ENCODE results near the gene PLEKHN1.

The PLEKHN1 gene

GRCh38 chr1:929712-930632 is 36.3 kb upstream of the PLEKHN1 start:
- DNase-seq, result no peak

GRCh38 chr1:930633-931138 is 35.6 kb upstream of the PLEKHN1 start:
- DNase-seq, result no peak

GRCh38 chr1:931380-932172 is 34.7 kb upstream of the PLEKHN1 start:
- DNase-seq, result no peak

GRCh38 chr1:932173-932510 is 34.1 kb upstream of the PLEKHN1 start:
- DNase-seq, result no peak

DNA sequence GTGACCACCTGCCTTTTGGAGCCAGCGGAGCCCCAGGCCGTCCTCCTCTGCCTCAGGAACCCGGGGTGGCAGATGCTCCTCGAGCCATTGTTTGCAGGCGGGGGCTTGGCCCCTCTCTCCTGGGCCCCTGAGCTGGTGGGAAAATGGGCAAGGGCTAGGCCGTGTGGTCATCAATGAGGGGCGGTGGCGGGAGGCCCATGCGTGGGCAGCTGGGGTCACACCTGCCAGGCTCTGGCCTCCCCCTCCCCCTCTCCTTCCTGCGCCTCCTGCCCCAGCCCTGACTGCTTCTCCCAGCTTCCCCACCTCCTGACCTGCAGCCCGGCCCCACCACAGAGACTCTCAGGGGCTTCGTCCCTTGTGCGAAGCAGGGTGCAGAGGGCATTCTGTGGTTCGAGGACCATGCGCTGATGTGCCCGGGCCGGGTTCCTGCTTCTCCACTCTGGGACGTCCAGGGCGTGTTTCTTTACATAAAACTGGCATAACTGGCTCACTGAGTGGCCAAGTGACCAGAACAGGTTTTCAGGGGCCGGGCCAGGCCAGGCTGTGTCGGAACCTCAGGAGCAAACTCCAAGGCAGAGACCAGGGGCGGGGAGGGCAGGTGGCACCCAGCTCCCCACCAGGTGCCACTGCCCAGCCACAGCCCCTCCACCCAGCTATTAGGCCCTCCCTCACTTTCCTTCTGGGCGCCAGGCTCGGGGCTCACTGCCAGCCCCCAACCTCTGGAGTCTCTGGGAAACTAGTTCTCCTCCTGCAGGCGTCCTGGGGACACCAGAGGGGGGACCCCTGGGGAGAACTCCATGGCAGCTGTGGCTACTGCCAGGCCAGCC is 33.3 kb upstream of the PLEKHN1 start:
- no peak for DNase-seq

DNA sequence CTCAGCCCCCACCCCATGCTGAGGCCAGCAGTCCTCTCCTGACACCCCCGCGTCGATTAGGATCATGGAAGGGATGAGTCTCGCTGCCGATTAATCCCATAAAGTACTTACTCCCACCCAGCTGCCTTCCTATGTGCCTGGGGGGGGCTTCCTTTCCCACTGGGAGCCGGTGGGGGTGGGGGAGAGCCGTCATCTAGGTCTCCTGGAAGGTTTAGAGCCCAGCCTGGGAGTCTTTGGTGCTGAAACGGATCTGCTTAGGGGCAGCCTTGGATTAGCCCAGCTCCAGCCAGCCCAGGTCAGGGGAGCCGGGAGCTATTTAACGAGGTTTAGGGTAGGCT is 32.7 kb upstream of the PLEKHN1 start:
- no peak for DNase-seq

DNA sequence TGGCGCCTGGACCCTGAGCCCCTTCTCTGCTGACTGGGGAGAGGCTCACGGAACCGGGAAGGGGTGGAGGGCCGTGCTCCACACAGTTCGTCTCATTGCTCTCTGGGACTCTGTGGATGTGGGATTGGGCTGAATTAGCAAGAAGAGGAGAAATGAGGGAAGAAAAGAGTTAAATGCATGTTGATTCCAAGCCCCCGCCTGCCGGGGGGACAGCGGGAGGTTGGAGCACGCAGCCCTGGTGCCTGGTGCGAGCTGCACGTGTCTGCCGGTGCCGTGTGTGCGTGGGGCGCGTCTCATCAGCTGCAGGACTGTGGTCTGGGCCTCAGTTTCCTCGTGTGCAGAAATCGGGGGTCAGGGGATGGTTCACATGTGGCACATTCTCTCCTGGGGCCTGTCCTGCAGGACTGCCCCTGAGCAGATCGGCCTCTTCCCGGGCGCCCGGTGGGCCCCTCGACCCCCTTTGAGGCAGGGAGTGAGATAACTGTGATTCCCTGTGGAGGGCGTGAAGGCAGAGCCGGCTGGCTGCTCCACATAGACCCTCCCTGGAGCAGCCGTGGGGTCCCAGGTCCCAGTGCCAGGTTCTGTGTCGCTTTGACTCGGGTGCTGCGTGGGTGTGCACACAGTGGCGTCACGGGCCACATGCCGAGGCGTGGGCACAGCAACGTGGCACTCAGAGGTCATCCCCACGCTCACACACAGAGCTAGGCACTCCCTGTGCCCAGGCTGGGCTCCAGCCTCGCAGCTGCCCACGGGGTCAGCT is 31.1 kb upstream of the PLEKHN1 start:
- no peak for DNase-seq

DNA sequence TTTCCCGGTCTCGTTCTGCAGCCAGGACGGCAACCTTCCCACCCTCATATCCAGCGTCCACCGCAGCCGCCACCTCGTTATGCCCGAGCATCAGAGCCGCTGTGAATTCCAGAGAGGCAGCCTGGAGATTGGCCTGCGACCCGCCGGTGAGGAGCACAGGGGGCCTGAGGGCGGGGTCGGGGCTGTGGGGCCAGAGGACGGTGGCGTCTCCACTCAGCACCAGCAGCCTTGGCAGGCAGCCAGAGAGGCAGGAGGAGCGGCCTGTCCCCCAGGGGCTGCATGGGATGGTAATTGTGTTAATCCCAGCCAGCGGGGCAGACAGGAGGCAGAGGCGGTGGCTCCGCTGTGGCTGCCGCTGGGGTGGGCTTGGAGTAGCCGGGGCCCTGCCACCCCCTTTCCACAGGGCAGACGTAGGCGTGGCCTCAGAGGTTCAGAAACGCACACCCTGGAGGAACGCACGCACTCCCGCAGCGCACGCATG is 30.5 kb upstream of the PLEKHN1 start:
- DNase-seq, result no peak

GRCh38 chr1:936348-937264 is 29.7 kb upstream of the PLEKHN1 start:
- no peak for DNase-seq

- DNase-seq, result no peak
Observed at GRCh38 chr1:937521-937920, 28.8 kb upstream of the PLEKHN1 start.

GRCh38 chr1:938088-938683 is 28.1 kb upstream of the PLEKHN1 start:
- DNase-seq, result no peak

DNA sequence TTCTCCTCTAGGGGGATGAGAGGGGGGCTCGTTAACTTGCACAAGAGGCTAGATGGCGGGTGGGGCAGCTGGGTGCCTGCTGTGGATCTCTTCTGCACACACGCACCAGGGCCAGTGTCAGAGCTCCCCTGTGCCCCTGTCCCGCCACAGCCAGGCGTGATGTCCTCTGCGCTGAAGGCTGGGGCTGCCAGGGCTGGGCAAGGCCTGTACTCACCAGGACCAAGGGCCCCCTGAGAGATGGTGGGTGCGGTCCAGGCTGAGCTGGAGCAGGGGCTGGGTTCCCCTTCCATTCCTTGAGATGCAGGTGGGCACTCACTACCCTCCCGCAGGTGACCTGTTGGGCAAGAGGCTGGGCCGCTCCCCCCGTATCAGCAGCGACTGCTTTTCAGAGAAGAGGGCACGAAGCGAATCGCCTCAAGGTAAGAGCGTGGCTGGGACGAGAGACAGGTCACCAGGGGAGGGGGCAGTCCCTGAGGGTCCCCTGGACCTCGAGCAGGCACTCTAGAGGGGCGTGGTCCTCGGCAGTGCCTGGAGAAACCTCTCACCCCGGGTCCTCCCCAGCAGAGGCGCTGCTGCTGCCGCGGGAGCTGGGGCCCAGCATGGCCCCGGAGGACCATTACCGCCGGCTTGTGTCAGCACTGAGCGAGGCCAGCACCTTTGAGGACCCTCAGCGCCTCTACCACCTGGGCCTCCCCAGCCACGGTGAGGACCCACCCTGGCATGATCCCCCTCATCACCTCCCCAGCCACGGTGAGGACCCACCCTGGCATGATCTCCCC is 27.4 kb upstream of the PLEKHN1 start:
- DNase-seq, result no peak

DNA sequence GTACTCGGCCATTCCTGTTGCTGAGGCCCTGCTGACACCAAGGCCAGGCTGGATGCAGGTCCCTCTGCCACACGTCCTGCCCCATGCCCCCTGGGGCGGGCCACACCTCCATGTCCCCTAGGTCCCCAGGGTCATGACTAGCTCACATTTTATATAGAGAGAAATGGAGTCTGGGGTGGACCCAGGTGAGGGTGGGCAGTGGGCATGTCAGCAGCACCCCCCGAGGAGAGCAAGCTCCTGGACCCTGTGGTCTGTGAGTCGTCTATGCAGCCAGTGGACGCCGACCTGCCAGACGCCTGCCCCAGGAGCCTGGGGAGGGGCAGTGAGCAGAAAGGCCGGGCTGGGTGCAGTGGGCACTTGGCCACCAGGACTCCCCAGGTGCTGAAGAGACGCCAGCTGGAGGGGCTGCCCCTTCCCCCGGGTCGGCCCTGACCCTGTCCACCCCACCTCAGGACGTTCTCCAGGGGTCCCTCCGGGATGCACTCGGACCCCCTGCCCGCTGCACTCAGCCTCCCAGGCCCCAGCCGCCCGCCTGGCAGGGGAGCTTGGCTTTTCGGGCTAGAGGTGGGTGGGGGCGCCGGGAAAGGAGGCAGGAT is 26.7 kb upstream of the PLEKHN1 start:
- no peak for DNase-seq

GRCh38 chr1:940107-941014 is 25.9 kb upstream of the PLEKHN1 start:
- no peak for DNase-seq

DNA sequence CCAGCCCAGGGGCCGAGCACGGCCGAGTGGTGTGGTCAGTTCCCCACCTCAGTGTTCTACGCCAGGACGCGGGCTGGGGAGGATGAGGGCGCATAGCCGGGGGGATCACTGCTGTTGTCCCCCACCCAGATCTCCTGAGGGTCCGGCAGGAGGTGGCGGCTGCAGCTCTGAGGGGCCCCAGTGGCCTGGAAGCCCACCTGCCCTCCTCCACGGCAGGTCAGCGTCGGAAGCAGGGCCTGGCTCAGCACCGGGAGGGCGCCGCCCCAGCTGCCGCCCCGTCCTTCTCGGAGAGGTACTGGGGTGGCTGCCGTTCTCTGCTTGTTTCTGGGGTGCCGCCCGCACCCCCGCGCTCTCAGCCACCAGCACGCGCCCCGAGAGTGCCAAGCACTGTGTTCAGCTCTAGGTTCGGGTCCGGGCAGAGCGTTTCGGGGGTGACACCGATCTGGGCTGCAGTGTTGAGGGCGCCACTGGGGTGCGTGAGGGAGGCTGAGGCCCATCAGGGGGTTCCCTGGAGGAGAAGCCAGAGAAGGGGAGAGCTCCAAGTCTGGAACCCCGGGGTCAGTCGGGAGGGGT is 25.2 kb upstream of the PLEKHN1 start:
- no peak for DNase-seq

GRCh38 chr1:941588-942383 is 24.5 kb upstream of the PLEKHN1 start:
- no peak for DNase-seq

DNA sequence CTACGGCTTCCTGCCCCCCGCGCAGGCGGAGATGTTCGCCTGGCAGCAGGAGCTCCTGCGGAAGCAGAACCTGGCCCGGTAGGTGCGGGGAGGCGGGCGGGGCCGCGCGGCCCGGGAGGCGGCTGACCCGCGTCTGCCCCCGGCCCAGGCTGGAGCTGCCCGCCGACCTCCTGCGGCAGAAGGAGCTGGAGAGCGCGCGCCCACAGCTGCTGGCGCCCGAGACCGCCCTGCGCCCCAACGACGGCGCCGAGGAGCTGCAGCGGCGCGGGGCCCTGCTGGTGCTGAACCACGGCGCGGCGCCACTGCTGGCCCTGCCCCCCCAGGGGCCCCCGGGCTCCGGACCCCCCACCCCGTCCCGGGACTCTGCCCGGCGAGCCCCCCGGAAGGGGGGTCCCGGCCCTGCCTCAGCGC is 23.9 kb upstream of the PLEKHN1 start:
- no peak for DNase-seq
